Activated T-cell treated with anti-CD3 and anti-CD28 coated beads for 4 hours (primary cell): ENCODE data around the gene HSDL1.
A peak's percentile ranks its signal among the peaks of the same experiment; 100 is the strongest.

Experiments used
- DNase-seq: peaks from one replicate; pipeline ENCODE4 v3.0.0-alpha.2; 2020

HSDL1 gene

DNA sequence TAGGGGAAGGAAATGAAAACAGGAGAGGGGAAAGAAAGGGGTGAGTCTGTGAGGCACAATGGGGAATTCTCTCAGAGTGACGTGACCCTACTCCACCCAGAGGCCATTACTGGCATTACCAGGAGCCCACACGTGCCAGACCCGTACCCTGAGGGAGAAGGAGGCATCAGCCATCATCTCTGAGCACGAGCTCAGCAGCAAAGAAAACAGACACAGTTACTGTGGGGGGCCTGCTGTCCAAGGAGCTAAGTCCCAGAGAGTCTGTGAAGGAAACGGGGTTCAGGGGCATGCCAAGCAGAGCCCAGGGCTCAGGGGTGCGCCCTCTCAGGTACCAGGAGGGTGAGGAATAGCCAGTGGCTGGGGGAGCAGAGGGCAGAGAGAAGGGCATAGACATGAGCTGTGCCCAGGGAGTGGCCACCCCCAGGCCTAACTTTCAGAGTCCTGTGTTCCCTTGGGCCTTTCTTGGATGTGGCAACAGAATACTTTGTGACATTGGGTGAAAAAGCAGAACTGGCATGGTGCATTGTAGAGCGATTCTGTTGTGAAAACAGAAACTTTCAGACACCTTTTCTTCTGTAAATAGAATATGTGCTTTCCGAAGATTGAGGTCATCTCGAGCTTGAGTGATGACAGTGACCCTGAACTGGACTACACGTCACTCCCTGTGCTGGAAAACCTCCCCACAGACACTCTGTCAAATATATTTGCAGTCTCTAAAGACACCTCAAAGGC lies 30.5 kb upstream of the HSDL1 start:
- DNase-seq, result peak; percentile 60

DNA sequence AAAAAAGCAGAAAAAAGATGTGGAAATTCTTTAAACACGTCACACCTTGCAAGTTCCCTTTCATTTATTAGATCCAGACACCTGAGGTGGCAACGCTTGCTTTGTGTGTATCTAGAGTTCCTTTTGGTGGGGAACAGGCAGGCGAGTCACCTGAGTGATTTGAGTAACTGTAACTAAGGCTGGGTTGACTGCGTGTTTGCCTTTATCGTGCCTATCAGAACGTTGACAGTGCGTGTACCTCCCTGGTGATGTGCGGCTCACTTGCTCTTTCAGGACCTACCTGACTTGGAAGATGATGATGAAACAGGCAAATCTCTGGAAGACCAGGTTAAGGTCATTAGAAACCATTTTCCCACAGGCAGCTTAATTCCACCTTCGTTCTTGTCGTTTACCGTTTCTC lies 29.4 kb upstream of the HSDL1 start:
- no peak for DNase-seq

DNA sequence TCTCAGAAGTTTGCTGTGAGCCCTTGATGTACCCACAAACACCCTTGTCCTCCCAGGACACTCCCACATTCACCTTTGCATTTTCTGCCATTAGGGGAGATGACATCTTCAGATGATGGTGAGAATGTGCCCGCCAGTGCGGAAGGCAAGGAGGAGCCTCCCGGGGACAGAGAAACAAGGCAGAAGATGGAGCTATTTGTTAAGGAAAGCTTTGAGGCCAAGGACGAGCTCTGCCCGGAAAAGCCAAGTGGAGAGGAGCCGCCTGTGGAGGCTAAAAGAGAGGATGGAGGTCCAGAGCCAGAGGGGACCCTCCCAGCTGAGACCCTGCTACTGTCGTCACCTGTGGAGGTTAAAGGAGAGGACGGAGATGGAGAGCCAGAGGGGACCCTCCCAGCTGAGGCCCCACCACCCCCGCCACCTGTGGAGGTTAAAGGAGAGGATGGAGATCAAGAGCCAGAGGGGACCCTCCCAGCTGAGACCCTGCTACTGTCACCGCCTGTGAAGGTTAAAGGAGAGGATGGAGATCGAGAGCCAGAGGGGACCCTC lies 24.9 kb upstream of the HSDL1 start:
- no peak for DNase-seq

DNA sequence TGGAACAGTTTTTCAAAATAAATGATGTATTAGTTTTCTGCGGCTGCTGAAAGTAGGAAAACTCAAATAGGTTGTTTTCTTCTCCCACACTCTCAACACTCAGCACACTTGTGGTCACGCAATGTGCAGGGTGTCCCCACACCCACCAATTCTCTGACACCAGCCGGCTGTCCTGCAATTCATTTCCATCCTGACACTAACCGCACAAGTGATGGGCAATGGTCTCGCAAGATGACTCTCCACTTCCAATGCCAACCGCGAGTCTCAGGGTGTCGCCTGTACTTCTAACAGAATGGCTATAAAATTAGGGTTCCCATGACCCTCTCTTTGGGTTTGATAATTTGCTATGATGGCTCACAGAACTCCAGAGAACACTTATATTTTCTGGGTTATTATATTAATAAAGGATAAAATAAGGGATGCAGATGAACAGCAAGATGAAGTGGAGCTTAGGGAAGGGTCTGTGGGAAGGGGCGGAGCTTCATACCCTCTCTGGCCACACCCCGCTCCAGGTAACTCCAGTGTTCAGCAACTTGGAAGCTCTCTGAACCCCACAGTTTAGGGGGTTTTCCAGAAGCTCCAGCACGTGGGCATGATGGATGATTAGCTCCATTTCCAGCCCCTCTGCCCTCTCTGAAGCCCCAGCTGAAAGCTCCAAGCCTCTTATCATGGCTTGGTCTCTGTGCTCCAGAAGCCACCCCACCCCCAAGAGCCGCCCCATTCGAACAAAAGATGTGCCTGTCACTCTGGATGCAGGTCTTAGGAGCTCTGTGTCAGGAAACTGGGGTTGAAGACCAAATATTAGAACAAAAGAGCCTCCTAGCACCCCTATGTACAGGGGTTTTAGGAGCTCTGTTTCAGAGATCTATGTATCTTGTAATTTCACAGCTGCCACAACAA lies 22.1 kb upstream of the HSDL1 start:
- no peak for DNase-seq

DNA sequence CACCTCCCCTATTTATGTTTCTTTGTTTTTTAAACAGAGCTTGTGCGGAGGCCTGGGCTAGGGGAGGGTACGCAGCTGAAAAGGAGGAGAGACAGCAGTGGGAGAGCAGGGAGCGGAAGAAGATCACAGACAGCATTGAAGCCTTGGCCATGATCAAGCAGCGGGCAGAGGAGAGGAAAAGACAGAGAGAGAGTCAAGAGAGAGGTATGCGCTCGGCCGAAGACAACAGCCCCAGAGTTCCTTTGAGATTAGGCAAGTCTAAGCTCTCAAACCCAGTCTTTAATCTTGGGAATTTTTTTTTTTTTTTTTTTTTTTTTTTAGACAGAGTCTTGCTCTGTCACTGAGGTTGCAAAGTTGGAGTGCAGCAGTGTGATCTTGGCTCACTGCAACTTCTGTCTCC lies 20.8 kb upstream of the HSDL1 start:
- no peak for DNase-seq

DNA sequence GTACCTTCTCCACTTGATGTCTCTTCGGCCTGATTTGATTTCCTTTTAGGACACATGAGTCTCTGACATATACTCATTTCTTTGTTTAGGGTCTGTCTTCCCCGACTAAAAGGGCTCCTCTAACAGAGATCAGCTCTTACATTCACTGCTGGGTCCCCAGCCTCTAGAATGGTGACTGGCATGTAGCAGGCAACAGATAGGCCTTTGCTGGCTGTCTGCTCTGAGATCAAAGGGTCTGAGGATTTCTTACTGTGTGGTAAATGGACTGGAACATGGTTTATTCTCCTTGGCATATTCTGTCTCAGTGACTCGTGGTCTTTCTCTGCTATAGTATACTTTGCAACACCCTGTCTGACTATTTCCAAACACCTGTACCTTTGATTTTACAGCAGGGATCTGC lies 16.8 kb upstream of the HSDL1 start:
- no peak for DNase-seq

DNA sequence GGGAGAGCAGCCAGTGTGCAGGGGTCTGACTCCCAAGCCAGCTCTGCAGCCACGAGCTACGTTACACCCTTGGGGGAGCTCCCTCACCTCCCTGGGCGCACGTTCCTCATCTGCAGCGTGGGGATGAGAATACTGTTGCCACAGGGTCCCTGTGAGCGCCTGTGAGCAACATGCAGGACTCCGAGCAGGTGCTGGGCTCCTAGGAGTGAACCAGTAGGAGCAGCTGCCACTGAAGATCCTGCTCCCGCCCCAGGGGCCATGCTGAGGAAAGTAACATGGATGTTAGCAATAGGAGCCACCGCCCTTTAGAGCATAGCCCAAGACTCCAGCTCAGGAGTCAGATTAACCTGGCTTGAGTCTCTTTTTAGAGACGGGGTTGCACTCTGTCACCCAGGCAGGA lies 16.1 kb upstream of the HSDL1 start:
- no peak for DNase-seq

DNA sequence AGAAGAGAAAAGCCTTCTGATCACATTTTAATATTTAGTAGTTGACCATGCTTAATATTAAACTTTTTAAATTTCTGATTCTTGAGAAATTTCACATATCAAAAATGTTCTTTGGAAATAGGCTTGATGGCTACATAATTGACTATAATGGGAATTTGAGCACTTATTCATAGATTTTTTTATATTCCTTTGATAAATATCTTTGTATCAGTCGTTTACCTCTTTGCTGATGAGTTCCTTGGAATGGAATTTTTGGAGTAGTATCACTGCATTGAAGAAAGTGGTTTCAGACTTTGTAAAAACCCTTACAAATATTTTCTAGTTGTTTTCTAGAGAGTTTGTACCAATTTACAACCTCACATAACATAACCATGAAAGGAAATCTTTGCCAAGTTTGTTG lies 14.8 kb upstream of the HSDL1 start:
- DNase-seq, result no peak

DNA sequence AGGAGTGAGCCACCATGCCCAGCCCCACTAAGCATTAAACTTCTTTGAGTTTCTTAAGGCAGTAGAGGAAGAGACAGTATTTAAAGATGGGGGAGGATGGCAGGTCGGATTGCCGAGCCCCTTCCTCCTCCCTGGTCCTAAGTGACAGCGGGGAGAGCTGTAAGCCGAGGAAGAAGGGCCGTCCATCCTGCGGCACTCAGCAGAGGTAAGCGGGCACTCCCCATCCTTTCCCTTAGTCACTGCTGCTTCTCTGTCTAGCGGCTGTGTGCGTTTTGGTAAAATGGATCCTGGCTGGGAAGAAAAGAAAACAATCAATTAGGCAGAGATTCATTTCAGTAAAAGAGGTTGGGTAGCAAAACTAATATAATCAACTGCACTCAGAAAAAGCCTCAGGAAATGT lies 14.0 kb upstream of the HSDL1 start:
- no peak for DNase-seq

DNA sequence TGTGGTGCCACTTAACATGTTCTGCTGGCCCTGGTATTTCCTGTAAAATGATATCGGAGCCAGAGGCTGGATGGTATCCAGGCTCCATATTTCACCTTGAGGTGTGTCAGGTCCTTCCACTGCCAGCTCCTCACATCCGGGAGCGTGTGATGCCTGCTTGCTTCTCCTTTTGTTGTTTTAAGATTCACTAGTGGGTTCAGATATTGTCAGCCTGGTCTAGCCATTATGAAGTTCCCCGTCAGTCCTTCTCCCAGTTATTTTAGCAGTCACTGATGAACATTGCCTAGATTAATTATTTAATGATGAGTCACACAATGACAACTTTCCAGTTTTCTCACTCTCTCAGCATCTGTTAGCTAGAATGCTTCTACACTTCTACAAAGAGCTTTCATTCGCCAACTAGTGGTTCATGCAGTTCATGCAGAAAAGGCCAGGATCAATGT lies 11.4 kb upstream of the HSDL1 start:
- DNase-seq, result no peak

DNA sequence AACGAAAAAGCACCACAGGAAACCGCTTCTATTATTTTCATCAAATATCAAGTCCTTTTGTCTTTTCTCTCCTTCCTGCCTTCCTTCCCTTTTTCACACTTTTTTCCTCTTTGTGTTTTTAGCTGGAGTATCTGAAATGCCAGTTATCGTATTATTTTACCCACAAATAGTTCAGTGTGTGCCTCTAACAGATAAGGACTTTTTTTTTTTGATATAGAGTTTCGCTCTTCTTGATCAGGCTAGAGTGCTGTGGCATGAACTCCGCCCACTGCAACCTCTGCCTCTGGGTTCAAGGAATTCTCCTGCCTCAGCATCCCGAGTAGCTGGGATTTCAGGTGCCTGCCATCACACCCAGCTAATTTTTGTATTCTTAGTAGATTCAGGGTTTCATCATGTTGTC lies 10.8 kb upstream of the HSDL1 start:
- DNase-seq, result no peak

DNA sequence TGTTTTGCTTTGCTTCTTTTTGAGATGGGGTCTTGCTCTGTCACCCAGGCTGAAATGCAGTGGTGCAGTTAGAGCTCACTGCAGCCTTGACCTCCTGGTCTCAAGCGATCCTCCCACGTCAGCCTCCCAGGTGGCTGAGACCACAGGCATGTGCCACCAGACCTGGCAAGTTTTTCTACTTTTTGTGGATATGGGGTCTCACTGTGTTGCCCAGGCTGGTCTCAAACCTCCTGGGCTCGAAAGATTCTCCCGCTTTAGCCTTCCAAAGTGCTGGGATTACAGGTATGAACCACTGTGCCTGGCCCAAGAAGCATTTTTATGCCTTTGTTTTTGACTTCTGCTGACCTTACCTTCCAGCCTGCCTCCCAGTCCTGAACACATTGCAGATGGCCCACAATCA lies 10.2 kb upstream of the HSDL1 start:
- DNase-seq, result no peak

DNA sequence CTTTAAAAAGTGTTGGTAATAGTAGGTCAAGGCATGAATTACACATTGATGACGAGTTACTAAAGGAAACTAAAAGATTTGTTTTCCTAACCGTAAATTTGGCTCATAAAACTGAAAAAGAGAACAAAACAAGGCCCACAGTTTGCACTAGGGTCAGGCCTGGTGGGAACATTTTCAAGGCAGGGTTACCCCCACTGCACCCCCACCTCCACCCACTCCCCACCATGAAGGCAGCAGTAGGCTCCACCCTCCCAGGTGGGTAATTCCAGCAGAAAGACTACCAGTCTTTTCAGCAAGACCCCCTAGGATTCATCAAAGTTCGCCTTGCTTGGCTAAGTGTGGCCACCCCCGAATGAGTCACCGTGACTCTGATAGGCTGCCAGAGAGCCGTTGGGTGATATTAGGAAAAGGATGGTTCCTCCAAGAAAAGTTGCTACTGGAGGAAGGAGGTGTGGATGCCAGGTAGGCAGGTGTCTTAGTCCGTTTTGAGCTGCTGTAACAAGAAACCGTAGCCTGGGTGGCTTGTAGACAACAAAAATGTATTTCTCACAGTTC lies 8.8 kb upstream of the HSDL1 start:
- DNase-seq, result no peak

DNA sequence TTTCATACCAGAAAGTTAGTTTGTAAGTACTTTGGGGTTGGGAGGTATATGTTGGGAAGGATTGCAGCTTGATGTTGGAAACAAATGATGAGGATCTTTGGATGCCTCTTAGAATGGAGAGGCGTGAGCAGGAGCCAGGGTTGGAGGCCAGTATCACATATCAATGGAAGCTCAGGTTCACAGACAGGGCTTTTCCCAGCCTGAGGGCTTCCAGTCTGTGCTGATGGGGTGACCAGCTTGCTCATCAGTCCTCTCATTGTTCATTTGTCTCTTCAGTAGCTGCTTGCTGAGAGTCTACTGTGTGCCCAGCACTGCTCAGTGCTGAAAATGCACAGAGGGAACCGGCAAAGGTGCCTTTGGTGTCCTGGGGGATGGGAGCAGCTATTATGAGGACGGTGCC lies 5.9 kb upstream of the HSDL1 start:
- DNase-seq, result no peak

DNA sequence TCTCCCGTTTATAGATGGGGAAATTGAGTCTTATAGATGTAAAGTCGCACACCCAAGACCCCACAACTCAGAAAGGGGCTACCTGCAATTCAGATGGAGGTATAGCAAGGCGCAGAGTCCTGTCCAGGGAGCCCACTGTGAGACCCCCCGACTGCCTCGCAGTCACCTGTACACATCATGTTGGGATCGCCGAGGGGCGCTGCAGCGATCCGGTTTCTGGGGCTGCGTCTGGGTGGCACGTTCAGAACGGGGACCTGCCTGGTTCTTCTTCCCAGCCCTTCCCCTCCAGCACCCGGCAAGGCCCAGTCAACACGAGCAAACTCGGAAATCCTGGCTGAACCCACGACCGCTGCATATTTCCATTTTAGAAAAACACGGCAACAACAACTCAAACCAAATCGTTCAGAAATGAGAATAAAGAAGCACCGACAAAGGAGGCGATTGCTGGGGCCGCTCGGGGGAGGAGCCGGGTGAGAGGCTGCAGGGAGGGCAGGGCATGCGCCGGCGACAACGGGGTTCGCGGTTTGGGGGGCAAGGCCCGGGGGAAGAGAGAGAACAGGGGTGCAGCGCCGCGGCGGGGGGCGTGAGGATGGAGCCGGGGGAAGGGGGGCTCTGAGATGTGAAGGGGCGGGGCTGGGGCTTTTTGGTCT lies 643 bp downstream of the HSDL1 start:
- peak; percentile 10 for DNase-seq

DNA sequence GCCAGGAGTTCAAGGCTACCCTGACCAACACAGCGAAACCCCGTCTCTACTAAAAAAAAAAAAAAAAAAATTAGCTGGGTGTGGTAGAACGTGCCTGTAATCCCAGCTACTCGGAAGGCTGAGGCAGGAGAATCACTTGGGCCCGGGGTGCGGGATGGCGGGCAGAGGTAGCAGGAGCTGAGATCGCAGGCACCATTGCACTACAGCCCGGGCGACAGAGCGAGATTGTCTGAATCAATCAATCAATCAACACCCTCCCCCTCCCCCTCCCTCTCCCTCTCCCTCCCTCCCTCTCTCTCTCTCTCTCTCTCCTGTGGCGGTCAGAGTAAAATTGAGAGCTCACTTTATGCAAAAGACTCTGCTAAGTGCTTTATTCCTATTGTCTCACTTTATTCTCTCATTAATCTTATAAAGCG lies 1.2 kb downstream of the HSDL1 start:
- DNase-seq, result no peak

DNA sequence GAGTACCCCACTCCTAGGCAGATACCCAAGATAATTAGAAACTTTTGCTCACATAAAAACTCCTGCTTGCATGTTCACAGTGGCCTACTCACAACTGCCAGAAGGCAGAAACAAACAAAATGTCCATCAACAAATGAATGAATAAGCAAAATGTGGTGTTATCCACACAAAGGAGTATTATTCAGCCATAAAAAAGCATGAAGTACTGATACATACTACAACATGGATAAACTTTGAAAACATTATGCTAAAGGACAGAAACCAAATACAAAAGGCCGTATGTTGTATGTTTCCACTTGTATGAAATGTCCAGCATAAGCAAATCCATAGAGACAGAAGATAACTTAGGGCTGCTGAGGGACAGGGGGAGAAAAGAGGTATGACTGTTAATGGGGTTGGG lies 1.9 kb downstream of the HSDL1 start:
- DNase-seq, result no peak

DNA sequence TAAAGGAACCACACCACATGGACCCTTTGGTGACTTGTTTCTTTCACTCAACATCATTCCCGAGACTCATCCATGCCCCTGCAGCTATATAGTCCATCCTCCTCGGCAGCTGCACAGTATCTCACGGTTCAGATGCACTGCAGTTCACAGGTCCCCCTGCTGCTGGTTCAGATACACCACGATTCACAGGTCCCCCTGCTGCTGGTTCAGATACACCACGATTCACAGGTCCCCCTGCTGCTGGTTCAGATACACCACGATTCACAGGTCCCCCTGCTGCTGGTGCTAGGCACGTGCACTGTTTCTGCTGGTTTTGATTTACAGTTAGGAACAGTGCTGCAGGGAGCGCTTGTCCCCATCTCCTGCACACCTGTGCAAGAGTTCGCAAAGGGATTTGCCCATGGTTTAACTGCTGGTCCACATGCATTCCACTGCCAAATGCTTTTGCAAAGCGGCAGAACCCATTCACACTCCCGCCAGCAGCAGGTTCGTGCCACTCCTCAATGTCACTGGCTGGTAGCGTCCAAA lies 3.8 kb downstream of the HSDL1 start:
- DNase-seq, result no peak

DNA sequence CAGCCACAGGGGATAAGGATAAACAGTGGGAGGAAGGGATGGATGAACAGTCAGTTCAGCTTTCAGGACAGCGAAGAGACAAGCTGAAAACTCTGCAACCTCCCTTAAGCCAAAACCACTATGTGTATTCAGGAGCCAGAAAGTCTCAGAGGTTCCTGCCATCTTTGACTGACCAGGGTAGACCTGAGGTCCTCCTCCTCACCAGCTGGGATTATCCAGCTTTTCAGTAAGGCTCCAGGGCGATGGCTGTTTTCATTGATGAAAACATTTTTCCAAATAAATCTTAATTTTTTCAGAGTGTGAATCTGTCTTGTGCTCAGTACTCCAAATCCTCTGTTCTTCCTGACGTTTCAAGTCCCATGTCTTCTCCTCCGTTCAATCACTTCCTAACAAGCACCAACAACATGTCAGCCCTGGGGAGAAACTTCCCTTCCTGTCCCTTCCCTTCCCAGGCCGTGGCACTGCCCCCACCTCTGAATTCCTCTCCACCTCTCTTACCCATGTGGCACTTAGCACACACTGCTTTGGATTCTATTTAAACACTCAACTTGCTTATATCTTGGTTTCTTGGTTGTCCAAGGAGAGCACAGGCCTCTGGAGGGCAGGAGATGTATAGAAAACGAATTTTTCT lies 5.2 kb downstream of the HSDL1 start:
- no peak for DNase-seq

DNA sequence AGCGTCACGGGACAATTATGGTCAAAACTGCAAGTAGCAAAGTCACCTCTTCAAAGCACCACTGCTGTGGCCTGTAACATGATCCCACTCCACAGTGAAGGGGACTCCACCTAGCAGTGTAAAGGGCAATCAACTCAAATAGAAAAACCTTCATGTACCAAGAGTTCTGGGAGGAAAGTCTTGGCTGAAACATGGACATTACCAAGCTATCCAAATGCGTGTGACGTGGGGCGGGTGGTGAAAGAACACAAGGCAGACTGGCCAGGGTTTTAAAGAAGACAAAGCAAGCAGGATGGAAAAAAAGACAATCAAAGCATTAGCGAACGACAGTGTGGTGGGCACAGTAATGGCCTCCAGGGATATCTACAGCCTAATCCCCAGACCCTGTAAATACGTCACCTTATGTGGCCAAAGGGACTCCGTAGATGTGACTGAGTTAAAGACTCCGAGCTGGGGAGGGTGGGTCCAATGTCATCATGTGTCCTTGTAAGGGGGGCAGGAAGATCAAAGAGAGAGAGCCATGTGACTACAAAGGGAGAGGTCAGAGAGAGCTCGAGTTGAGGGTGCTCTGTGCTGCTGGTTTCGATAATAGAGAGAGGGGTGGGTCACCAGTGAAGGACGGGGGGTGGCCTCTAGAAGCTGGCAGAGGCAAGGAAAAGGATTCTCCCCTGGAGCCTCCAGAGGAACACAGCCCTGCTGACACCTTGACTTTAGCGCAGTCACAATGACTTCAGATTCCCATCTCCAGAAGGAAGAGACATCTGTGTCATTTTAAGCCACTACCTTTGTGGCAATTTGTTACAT lies 6.0 kb downstream of the HSDL1 start:
- DNase-seq, result no peak

DNA sequence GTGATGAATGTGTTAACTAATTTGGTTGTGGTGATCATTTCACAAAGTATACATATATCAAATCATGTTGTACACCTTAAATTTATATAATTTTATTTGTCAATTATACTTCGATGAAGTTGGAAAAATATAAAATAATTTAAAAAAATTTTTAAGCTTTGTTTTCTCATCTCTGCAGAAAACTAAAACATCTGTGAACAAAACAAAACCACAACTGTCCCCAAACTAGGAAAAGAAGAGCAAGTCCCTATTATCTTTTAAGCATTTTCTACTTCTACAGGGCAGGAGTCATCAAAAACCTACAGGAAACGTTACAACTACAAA lies 6.5 kb downstream of the HSDL1 start:
- no peak for DNase-seq
